IMR-90 (cell line): ENCODE results near the gene RRM1. TPM values are rescaled to one million over a fixed set of nuclear protein-coding genes. Genes with fewer than 3 reads are reported as not detected.

Experiments used
- ATAC-seq: fragments of 200-7000 bp; cut with Tn5 transposase; 2 replicates; pipeline ENCODE4 v1.9.1; 2020; ENCODE audit warnings: low read depth, mild to moderate bottlenecking, moderate library complexity
- BruUV-seq: library from RNA; stranded (reverse); fragments of 400-500 nt; replicated peaks from 2 replicates; lab custom pipeline; 2021; lab: Mats Ljungman, UMichigan
- CTCF ChIA-PET: fragments of 300-600 bp; formaldehyde crosslinking; extraction: SDS; loops from one replicate; lab custom pipeline; 2021; ENCODE audit warnings: antibody characterized with exemption; lab: Yijun Ruan, JAX
- POLR2A ChIA-PET: fragments of 300-600 bp; sonication (Branson Sonifier 250); formaldehyde crosslinking; loops from one replicate; lab custom pipeline; 2022; ENCODE audit warnings: antibody characterized with exemption; ENCODE audit not compliant: unreplicated experiment; lab: Charles Lee
- DNase-seq: peaks from one replicate; pipeline ENCODE4 v3.0.0; 2013
- H2AFZ ChIP-seq: replicated peaks from 2 replicates; pipeline ENCODE3; 2013; ENCODE audit warnings: low read length, mild to moderate bottlenecking; ENCODE audit not compliant: poor library complexity
- H2AK5ac ChIP-seq: 2 replicates; pipeline ENCODE4 v1.6.1; 2013; ENCODE audit warnings: low read depth, low read length, inconsistent platforms
- H2AK9ac ChIP-seq: replicated peaks from 2 replicates; pipeline ENCODE3; 2013; ENCODE audit warnings: mild to moderate bottlenecking, low read depth, low read length, moderate library complexity; ENCODE audit not compliant: poor library complexity
- H2BK120ac ChIP-seq: 2 replicates; pipeline ENCODE4 v1.6.1; 2013; ENCODE audit warnings: low read depth, low read length, inconsistent platforms
- H2BK15ac ChIP-seq: 3 replicates; pipeline ENCODE4 v1.6.1; 2013; ENCODE audit warnings: low read depth, low read length, inconsistent platforms
- H2BK20ac ChIP-seq: 2 replicates; pipeline ENCODE4 v1.6.1; 2013; ENCODE audit warnings: low read depth, mild to moderate bottlenecking, inconsistent platforms, low read length, moderate library complexity
- H2BK5ac ChIP-seq: 2 replicates; pipeline ENCODE4 v1.6.1; 2013; ENCODE audit warnings: mild to moderate bottlenecking, low read depth, low read length, inconsistent platforms; ENCODE audit not compliant: poor library complexity, severe bottlenecking
- H3K14ac ChIP-seq: replicated peaks from 2 replicates; pipeline ENCODE4 v1.6.1; 2013; ENCODE audit warnings: low read depth, low read length, inconsistent platforms
- H3K18ac ChIP-seq: 2 replicates; pipeline ENCODE4 v1.6.1; 2013; ENCODE audit warnings: low read depth, low read length, control low read depth
- H3K23ac ChIP-seq: 2 replicates; pipeline ENCODE4 v1.6.1; 2013; ENCODE audit warnings: low read depth, low read length, inconsistent platforms
- H3K27ac ChIP-seq: 2 replicates; pipeline ENCODE4 v1.5.1; 2013; ENCODE audit warnings: mild to moderate bottlenecking, control low read depth, low read length; ENCODE audit not compliant: insufficient read depth
- H3K27me3 ChIP-seq: 2 replicates; pipeline ENCODE4 v1.6.1; 2013; ENCODE audit warnings: low read length; ENCODE audit not compliant: control insufficient read depth, insufficient read depth
- H3K36me3 ChIP-seq: 2 replicates; pipeline ENCODE4 v1.6.1; 2013; ENCODE audit warnings: low read length, mixed read lengths; ENCODE audit not compliant: control insufficient read depth, insufficient read depth
- H3K4ac ChIP-seq: 2 replicates; pipeline ENCODE4 v1.6.1; 2013; ENCODE audit warnings: low read depth, low read length, inconsistent platforms
- H3K4me1 ChIP-seq: 2 replicates; pipeline ENCODE4 v1.6.1; 2013; ENCODE audit warnings: low read length, mixed read lengths; ENCODE audit not compliant: control insufficient read depth, insufficient read depth
- H3K4me2 ChIP-seq: 2 replicates; pipeline ENCODE4 v1.6.1; 2013; ENCODE audit warnings: low read depth, mild to moderate bottlenecking, control low read depth, low read length, moderate library complexity
- H3K4me3 ChIP-seq: 2 replicates; pipeline ENCODE4 v1.5.1; 2013; ENCODE audit warnings: low read depth, mild to moderate bottlenecking, control low read depth, low read length, moderate library complexity; ENCODE audit not compliant: insufficient read depth
- H3K56ac ChIP-seq: 2 replicates; pipeline ENCODE4 v1.6.1; 2013; ENCODE audit warnings: low read length, inconsistent platforms; ENCODE audit not compliant: insufficient read depth; ENCODE audit errors: extremely low read depth
- H3K79me1 ChIP-seq, 2 experiments: 2 replicates each; pipeline ENCODE4 v1.6.1; 2013; ENCODE audit warnings: low read length in 2 of 2, inconsistent platforms in 1 of 2, low read depth in 1 of 2
- H3K9ac ChIP-seq: 2 replicates; pipeline ENCODE4 v1.6.1; 2013; ENCODE audit warnings: low read depth, low read length, control low read depth
- H3K9me1 ChIP-seq: 2 replicates; pipeline ENCODE4 v1.6.1; 2013; ENCODE audit warnings: low read length, inconsistent platforms; ENCODE audit not compliant: insufficient read depth
- H3K9me3 ChIP-seq: 2 replicates; pipeline ENCODE4 v1.6.1; 2013; ENCODE audit warnings: low read length; ENCODE audit not compliant: control insufficient read depth, insufficient read depth
- H4K20me1 ChIP-seq: 2 replicates; pipeline ENCODE4 v1.6.1; 2013; ENCODE audit warnings: low read length, inconsistent platforms; ENCODE audit not compliant: insufficient read depth
- H4K5ac ChIP-seq: 2 replicates; pipeline ENCODE4 v1.6.1; 2013; ENCODE audit warnings: mild to moderate bottlenecking, low read depth, low read length, control low read depth
- H4K8ac ChIP-seq, 2 experiments: 2 replicates each; pipeline ENCODE4 v1.6.1; 2013; ENCODE audit warnings: low read depth in 2 of 2, low read length in 2 of 2, control low read depth in 1 of 2, inconsistent platforms in 1 of 2
- H4K91ac ChIP-seq: 2 replicates; pipeline ENCODE4 v1.6.1; 2013; ENCODE audit warnings: low read depth, low read length, inconsistent platforms; ENCODE audit not compliant: insufficient read depth
- BHLHE40 ChIP-seq: fragments of 150-350 bp; IDR thresholded peaks from 2 replicates; pipeline ENCODE4 v1.6.1; 2016; ENCODE audit warnings: mild to moderate bottlenecking, low read depth, low read length
- CEBPB ChIP-seq: IDR thresholded peaks from 2 replicates; pipeline ENCODE4 v1.6.1; 2012; ENCODE audit warnings: low read depth, low read length, improper control_type of control experiment
- CHD1 ChIP-seq: IDR thresholded peaks from 2 replicates; pipeline ENCODE4 v1.6.1; 2012; ENCODE audit warnings: low read depth, low read length, improper control_type of control experiment
- FOS ChIP-seq: fragments of 150-350 bp; IDR thresholded peaks from 2 replicates; pipeline ENCODE4 v1.6.1; 2016; ENCODE audit warnings: low read depth, low read length
- MAFK ChIP-seq: IDR thresholded peaks from 2 replicates; pipeline ENCODE4 v1.6.1; 2012; ENCODE audit warnings: low read depth, low read length, improper control_type of control experiment
- MAZ ChIP-seq: IDR thresholded peaks from 2 replicates; pipeline ENCODE4 v1.6.1; 2012; ENCODE audit warnings: low read depth, mild to moderate bottlenecking, low read length, improper control_type of control experiment, moderate library complexity, borderline replicate concordance
- MXI1 ChIP-seq: IDR thresholded peaks from 2 replicates; pipeline ENCODE4 v1.6.1; 2012; ENCODE audit warnings: low read depth, mild to moderate bottlenecking, low read length, moderate library complexity, borderline replicate concordance
- NFE2L2 ChIP-seq: fragments of 150-350 bp; IDR thresholded peaks from 2 replicates; pipeline ENCODE4 v1.6.1; 2016; ENCODE audit warnings: low read depth, mild to moderate bottlenecking, low read length
- RAD21 ChIP-seq: IDR thresholded peaks from 2 replicates; pipeline ENCODE4 v1.6.1; 2012; ENCODE audit warnings: low read length, improper control_type of control experiment
- RCOR1 ChIP-seq: IDR thresholded peaks from 2 replicates; pipeline ENCODE4 v1.6.1; 2012; ENCODE audit warnings: mild to moderate bottlenecking, low read length, improper control_type of control experiment; ENCODE audit not compliant: insufficient replicate concordance
- RFX5 ChIP-seq: IDR thresholded peaks from 2 replicates; pipeline ENCODE4 v1.8.0; 2012; ENCODE audit warnings: low read depth, mild to moderate bottlenecking, low read length, moderate library complexity
- SMC3 ChIP-seq: fragments of 150-350 bp; IDR thresholded peaks from 2 replicates; pipeline ENCODE4 v1.6.1; 2016; ENCODE audit warnings: low read depth, mild to moderate bottlenecking, antibody characterized with exemption, low read length, moderate library complexity
- WGBS, 2 experiments: methylation state at CpG; one replicate each; pipeline versions ENCODE4 v1.1.5 to v1.1.7; 2013; ENCODE audit warnings: missing lambda C conversion rate in 2 of 2; ENCODE audit not compliant: insufficient read length in 1 of 2; ENCODE audit errors: extremely low coverage in 2 of 2; 5-methylcytosine and 5-hydroxymethylcytosine counted together
- dilution Hi-C: fragments of 300-500 bp; cut with HindIII; formaldehyde crosslinking; loops from one replicate; pipeline ENCODE4 v1.14.3; 2018; ENCODE audit warnings: low sequenced_read_pairs; ENCODE audit not compliant: unreplicated experiment
- in situ Hi-C: fragments of 300-500 bp; cut with MboI; formaldehyde crosslinking; loops from 3 replicates; pipeline ENCODE4 v1.14.3; 2019; ENCODE audit warnings: low sequenced_read_pairs, inconsistent platforms, mixed read lengths
- intact Hi-C: fragments of 100-400 bp; cut with micrococcal nuclease; formaldehyde crosslinking; loops from 2 replicates; pipeline ENCODE4 v1.10.0; 2022
- polyA plus RNA-seq, 3 experiments: library from polyadenylated mRNA; depleted of rRNA; stranded (reverse); fragments of >200 nt; gene quantifications; 2 replicates each; pipeline ENCODE4 v1.2.3, GENCODE V29; 2012; ENCODE audit warnings: low replicate concordance in 1 of 3
- total RNA-seq: library from RNA; depleted of rRNA; stranded (reverse); fragments of >200 nt; gene quantifications from 2 replicates; pipeline ENCODE4 v1.2.3, GENCODE V29; 2012
- TF ChIP-seq, protein P1 (sequence below): conservative IDR thresholded peaks from 2 replicates; pipeline ENCODE4 v1.5.1; 2012; ENCODE audit warnings: mild to moderate bottlenecking, low read depth, low read length, improper control_type of control experiment
- TF ChIP-seq, protein P2 (sequence below): fragments of 150-350 bp; IDR thresholded peaks from 2 replicates; pipeline ENCODE4 v1.6.1; 2016; ENCODE audit warnings: low read depth, mild to moderate bottlenecking, low read length, moderate library complexity, borderline replicate concordance
- TF ChIP-seq, protein P3 (sequence below): fragments of 150-350 bp; IDR thresholded peaks from 2 replicates; pipeline ENCODE4 v1.6.1; 2017; ENCODE audit warnings: mild to moderate bottlenecking, antibody characterized with exemption, low read length, low read depth

RRM1 gene
- total and polyA plus RNA-seq, 2 of the 4 experiments (the other 2 are of a cell fraction) = 55.1 to 183 TPM

DNA sequence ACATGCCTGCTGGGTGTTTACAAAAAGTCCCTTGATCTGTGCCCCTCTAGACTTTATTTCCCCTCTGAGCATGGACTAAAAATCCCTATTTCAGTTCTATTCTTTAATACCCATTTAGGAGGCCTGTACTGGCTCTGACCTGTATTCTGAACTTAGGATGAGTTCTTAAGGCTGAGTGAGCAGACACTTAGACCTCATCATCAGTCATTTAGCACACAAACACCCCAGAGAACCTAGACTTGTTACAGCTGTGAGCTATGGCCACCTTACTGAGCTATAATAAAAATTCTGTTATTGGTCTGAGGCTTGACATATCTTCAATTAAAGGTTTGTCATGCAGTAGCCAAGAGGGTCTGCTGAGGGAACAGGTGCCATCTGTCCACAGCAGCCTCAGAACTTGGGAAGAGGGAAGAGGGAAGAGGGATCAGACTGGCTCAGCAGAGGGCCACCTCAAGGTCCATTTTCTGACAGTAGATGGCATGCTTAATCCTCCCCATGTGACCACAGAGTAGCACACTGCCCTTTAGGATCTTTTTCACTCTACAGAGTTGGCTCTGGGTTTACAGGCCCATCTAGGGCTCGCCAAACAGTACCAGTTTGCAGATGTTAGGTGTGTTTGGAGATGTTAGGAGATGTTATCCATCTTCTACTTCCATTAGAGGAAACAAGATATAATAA is 30.2 kb upstream of the RRM1 start:
- no peaks in the 10 kb centered on the region for H3K79me1 ChIP-seq
- H2AFZ ChIP-seq = no peak overlapping the region
- no peaks in the 10 kb centered on the region for H4K20me1 ChIP-seq
- no peak overlapping the region for H3K23ac ChIP-seq
- intact Hi-C loops (no loop called here), in situ Hi-C loops (no loop called here), dilution Hi-C loops (no loop called here)
- H3K9me3 ChIP-seq = no peaks in the 10 kb centered on the region
- H3K36me3 ChIP-seq = peaks cover 5% of the 10 kb centered on the region
- H3K4me1 ChIP-seq = no peaks in the 10 kb centered on the region; the same call in 1 of the 2 replicates
- H2BK5ac ChIP-seq = no peak overlapping the region
- no peak overlapping the region for H3K14ac ChIP-seq
- no peak overlapping the region for H2AK9ac ChIP-seq
- no peaks in the 10 kb centered on the region for H3K27me3 ChIP-seq
- no peak overlapping the region for H3K27ac ChIP-seq
- no peak for TF ChIP-seq CHD1
- TF ChIP-seq, protein P1, sequence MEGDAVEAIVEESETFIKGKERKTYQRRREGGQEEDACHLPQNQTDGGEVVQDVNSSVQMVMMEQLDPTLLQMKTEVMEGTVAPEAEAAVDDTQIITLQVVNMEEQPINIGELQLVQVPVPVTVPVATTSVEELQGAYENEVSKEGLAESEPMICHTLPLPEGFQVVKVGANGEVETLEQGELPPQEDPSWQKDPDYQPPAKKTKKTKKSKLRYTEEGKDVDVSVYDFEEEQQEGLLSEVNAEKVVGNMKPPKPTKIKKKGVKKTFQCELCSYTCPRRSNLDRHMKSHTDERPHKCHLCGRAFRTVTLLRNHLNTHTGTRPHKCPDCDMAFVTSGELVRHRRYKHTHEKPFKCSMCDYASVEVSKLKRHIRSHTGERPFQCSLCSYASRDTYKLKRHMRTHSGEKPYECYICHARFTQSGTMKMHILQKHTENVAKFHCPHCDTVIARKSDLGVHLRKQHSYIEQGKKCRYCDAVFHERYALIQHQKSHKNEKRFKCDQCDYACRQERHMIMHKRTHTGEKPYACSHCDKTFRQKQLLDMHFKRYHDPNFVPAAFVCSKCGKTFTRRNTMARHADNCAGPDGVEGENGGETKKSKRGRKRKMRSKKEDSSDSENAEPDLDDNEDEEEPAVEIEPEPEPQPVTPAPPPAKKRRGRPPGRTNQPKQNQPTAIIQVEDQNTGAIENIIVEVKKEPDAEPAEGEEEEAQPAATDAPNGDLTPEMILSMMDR = no peak
- TF ChIP-seq CEBPB = no peak
- no peak for TF ChIP-seq FOS
- TF ChIP-seq RFX5 = no peak
- TF ChIP-seq, protein P2, sequence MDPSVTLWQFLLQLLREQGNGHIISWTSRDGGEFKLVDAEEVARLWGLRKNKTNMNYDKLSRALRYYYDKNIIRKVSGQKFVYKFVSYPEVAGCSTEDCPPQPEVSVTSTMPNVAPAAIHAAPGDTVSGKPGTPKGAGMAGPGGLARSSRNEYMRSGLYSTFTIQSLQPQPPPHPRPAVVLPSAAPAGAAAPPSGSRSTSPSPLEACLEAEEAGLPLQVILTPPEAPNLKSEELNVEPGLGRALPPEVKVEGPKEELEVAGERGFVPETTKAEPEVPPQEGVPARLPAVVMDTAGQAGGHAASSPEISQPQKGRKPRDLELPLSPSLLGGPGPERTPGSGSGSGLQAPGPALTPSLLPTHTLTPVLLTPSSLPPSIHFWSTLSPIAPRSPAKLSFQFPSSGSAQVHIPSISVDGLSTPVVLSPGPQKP = no peak
- TF ChIP-seq RAD21 = no peak
- TF ChIP-seq MXI1 = no peak
- TF ChIP-seq, protein P3, sequence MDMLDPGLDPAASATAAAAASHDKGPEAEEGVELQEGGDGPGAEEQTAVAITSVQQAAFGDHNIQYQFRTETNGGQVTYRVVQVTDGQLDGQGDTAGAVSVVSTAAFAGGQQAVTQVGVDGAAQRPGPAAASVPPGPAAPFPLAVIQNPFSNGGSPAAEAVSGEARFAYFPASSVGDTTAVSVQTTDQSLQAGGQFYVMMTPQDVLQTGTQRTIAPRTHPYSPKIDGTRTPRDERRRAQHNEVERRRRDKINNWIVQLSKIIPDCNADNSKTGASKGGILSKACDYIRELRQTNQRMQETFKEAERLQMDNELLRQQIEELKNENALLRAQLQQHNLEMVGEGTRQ = no peak
- no peak for TF ChIP-seq RCOR1
- TF ChIP-seq MAZ = no peak
- no peak for TF ChIP-seq SMC3
- no peak for TF ChIP-seq NFE2L2
- no peak for TF ChIP-seq BHLHE40
- no peak for TF ChIP-seq MAFK
- ChIA-PET POLR2A (no interaction called here), CTCF (interaction anchor here (1.2 to 3.0 kb wide), 4 partner anchors 9 to 223 kb away, joined by 4 to 8 read pairs (median 6); partner anchors contain the start of genes RHOG and STIM1)
- H2AK5ac ChIP-seq = no peak overlapping the region
- H3K56ac ChIP-seq = no peak overlapping the region
- H3K18ac ChIP-seq = no peak overlapping the region
- no TSS peak for BruUV-seq
- ATAC-seq = no peak
- H3K4me3 ChIP-seq = no peak overlapping the region
- no peak overlapping the region for H4K91ac ChIP-seq
- no peak overlapping the region for H3K9ac ChIP-seq
- peaks cover 2% of the 10 kb centered on the region for H3K9me1 ChIP-seq
- H3K4ac ChIP-seq = no peak overlapping the region; the same call in 1 of the 2 replicates
- no peak overlapping the region for H2BK120ac ChIP-seq
- WGBS, 2 experiments = no CpG with 5 or more reads among the region's 1 CpG
- DNase-seq = no peak
- no peak overlapping the region for H2BK15ac ChIP-seq
- no peak overlapping the region for H4K8ac ChIP-seq
- no peak overlapping the region for H3K4me2 ChIP-seq
- no peak overlapping the region for H4K5ac ChIP-seq
- H2BK20ac ChIP-seq = no peak overlapping the region
